ENCODE measurements around the gene C21orf58.

DNA sequence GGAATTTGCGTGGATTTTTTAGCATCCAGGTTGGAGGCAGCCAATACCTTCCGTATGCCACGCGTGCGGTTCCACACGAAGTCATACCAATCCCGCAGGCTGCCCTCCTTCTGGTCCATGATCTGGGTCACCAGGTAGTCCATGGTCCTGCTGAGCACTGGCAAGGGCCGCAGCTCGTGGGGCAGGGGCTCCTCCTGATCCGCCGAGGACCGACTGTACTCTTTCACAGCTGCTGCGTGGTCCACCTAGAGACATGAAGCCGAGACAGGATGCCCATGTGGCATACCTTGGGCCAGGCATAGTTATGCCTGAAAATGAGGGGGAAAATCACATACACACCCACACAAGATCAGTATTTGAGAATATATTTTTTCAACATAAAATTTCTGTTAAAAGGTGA, 50.3 kb downstream of the C21orf58 start:
- no peak for TF ChIP-seq EZH2 (IDR thresholded peaks at IDR 0.05; ENCODE audit: insufficient read depth, poor library complexity, severe bottlenecking)
- no peak for TF ChIP-seq EZH2phosphoT487 (IDR thresholded peaks at IDR 0.05; ENCODE audit: insufficient read depth, low read depth)

All from GM23248 (cell line).